ENCODE data around the gene COG8. TPM values are rescaled to one million over a fixed set of nuclear protein-coding genes. Genes with fewer than 3 reads are reported as not detected.

The COG8 gene
- total RNA-seq, 2 donors from 2014 or later: 45.8 to 49.3 TPM

DNA sequence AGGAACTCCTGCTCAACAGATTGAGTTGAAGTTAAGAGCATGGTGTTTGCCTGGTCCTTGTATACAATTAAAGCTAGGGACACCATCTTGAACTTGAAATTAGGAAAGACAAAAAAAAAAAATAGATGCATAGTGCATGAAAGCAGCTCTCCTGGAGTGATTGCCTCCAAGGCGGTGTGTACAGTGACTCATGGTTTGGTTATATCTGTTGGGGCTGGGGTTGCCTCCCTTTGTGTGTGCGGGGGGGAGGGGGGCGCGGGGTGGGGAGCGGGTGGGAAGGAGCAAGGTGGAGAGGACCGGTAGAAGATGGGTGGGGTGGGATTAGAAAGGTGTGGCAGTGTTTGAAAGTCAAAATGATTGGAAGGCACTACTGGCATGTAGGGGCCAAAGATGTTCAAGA is 8.9 kb upstream of the COG8 start:
- WGBS, 2 experiments (ENCODE audit: insufficient coverage in 1 of 2, insufficient read length in 1 of 2): 98% methylated on average over 5 of the region's 6 CpGs; no CpG with 5 or more reads in 1 of the 2 experiments
- Histone ChIP-seq H3K9ac (ENCODE audit: extremely low read depth, low read length, poor library complexity, severe bottlenecking) (no peak overlapping the region), H3K4me3 (ENCODE audit: low read length) (no peak overlapping the region), H3K36me3 (ENCODE audit: control insufficient read depth, insufficient read depth, low read length) (peaks cover 21% of the 10 kb centered on the region), H3K27ac (ENCODE audit: low read depth, low read length) (no peak overlapping the region), H3K4me1 (ENCODE audit: control insufficient read depth, insufficient read depth, low read length) (no peaks in the 10 kb centered on the region), H3K9me3 (ENCODE audit: control insufficient read depth, low read length) (no peaks in the 10 kb centered on the region), H3K27me3 (ENCODE audit: control insufficient read depth, insufficient read depth, low read length, poor library complexity, severe bottlenecking) (no peaks in the 10 kb centered on the region)
- no peak for DNase-seq
- peaks cover 12% of the 10 kb centered on the region for H3K4me1 Mint-ChIP-seq
- no peak overlapping the region for H3K27ac Mint-ChIP-seq
- H3K9me3 Mint-ChIP-seq: no peaks in the 10 kb centered on the region
- H3K36me3 Mint-ChIP-seq (ENCODE audit: low read depth): peaks cover 29% of the 10 kb centered on the region
- TF ChIP-seq, protein P1, sequence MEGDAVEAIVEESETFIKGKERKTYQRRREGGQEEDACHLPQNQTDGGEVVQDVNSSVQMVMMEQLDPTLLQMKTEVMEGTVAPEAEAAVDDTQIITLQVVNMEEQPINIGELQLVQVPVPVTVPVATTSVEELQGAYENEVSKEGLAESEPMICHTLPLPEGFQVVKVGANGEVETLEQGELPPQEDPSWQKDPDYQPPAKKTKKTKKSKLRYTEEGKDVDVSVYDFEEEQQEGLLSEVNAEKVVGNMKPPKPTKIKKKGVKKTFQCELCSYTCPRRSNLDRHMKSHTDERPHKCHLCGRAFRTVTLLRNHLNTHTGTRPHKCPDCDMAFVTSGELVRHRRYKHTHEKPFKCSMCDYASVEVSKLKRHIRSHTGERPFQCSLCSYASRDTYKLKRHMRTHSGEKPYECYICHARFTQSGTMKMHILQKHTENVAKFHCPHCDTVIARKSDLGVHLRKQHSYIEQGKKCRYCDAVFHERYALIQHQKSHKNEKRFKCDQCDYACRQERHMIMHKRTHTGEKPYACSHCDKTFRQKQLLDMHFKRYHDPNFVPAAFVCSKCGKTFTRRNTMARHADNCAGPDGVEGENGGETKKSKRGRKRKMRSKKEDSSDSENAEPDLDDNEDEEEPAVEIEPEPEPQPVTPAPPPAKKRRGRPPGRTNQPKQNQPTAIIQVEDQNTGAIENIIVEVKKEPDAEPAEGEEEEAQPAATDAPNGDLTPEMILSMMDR (conservative IDR thresholded peaks at IDR 0.05): no peak
- H3K4me3 Mint-ChIP-seq: no peak overlapping the region
- no peaks in the 10 kb centered on the region for H3K27me3 Mint-ChIP-seq (ENCODE audit: insufficient read depth)

DNA sequence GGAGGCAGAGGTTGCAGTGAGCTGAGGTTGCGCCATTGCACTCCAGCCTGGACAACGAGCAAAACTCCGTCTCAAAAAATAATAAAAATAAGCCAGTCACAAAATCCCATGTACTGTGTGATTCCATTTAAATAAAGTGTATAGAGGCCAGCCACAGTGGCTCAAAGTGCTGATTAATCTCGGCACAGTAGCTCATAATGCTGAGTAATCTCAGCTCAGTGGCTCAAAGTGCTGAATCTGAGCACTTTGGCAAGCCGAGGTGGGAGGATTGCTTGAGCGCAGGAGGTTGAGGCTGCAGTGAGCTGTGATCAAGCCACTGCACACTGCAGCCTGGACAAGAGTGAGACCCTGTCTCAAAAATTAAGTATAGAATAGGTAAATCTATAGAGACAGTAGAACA is 7.3 kb upstream of the COG8 start:
- H3K27ac Mint-ChIP-seq: no peak overlapping the region
- WGBS, 2 experiments (ENCODE audit: insufficient coverage in 1 of 2, insufficient read length in 1 of 2): 89 to 93% methylated on average over 3 to 6 of the region's 6 CpGs
- H3K36me3 Mint-ChIP-seq (ENCODE audit: low read depth): peaks cover 34% of the 10 kb centered on the region

DNA sequence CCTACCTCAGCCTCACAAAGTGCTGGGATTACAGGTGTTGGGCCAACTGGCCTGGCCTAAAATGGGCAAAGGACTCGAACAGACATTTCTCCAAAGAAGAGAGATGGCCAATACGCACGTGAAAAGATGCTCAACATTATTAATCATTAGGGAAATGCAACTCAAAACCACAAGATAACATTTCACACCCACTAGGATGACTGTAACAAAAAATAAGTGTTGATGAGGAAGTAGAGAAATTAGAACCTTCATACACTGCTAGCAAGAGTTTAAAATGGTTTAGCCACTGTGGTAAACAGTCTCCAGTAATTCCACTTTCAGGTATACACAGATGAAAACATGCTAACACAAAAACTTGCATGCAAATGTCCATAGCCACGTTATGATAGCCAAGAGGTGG is 6.6 kb upstream of the COG8 start:
- no peaks in the 10 kb centered on the region for H3K9me3 ChIP-seq (ENCODE audit: control insufficient read depth, low read length)
- H3K27me3 Mint-ChIP-seq (ENCODE audit: insufficient read depth): no peaks in the 10 kb centered on the region
- WGBS, 2 experiments (ENCODE audit: insufficient coverage in 1 of 2, insufficient read length in 1 of 2): 98% methylated on average over 3 of the region's 4 CpGs; no CpG with 5 or more reads in 1 of the 2 experiments
- H3K36me3 Mint-ChIP-seq (ENCODE audit: low read depth): peaks cover 42% of the 10 kb centered on the region
- H3K4me1 Mint-ChIP-seq: peaks cover 5% of the 10 kb centered on the region
- H3K4me3 Mint-ChIP-seq: no peak overlapping the region
- peaks cover 39% of the 10 kb centered on the region for H3K36me3 ChIP-seq (ENCODE audit: control insufficient read depth, insufficient read depth, low read length)
- H3K9me3 Mint-ChIP-seq: no peaks in the 10 kb centered on the region
- no peak overlapping the region for H3K27ac Mint-ChIP-seq
- no peak for DNase-seq
- no peak overlapping the region for H3K27ac ChIP-seq (ENCODE audit: low read depth, low read length)
- H3K4me3 ChIP-seq (ENCODE audit: low read length): no peak overlapping the region
- H3K4me1 ChIP-seq (ENCODE audit: control insufficient read depth, insufficient read depth, low read length): peaks cover 3% of the 10 kb centered on the region
- TF ChIP-seq, protein P1 (conservative IDR thresholded peaks at IDR 0.05): no peak
- no peaks in the 10 kb centered on the region for H3K27me3 ChIP-seq (ENCODE audit: control insufficient read depth, insufficient read depth, low read length, poor library complexity, severe bottlenecking)
- no peak overlapping the region for H3K9ac ChIP-seq (ENCODE audit: extremely low read depth, low read length, poor library complexity, severe bottlenecking)

More for the DNA sequence above, 7.3 kb upstream of the COG8 start:
- H3K36me3 ChIP-seq (ENCODE audit: control insufficient read depth, insufficient read depth, low read length): peaks cover 31% of the 10 kb centered on the region
- H3K27ac ChIP-seq (ENCODE audit: low read depth, low read length): no peak overlapping the region
- no peak overlapping the region for H3K4me3 ChIP-seq (ENCODE audit: low read length)
- Mint-ChIP-seq H3K4me3 (no peak overlapping the region), H3K9me3 (no peaks in the 10 kb centered on the region), H3K4me1 (peaks cover 9% of the 10 kb centered on the region), H3K27me3 (ENCODE audit: insufficient read depth) (no peaks in the 10 kb centered on the region)
- H3K9me3 ChIP-seq (ENCODE audit: control insufficient read depth, low read length): no peaks in the 10 kb centered on the region
- H3K9ac ChIP-seq (ENCODE audit: extremely low read depth, low read length, poor library complexity, severe bottlenecking): no peak overlapping the region
- TF ChIP-seq, protein P1 (conservative IDR thresholded peaks at IDR 0.05): no peak
- no peak for DNase-seq
- H3K27me3 ChIP-seq (ENCODE audit: control insufficient read depth, insufficient read depth, low read length, poor library complexity, severe bottlenecking): no peaks in the 10 kb centered on the region
- no peaks in the 10 kb centered on the region for H3K4me1 ChIP-seq (ENCODE audit: control insufficient read depth, insufficient read depth, low read length)
